HepG2 (cell line): Measurements from ENCODE around the gene ADM5. TPM values are rescaled to one million over a fixed set of nuclear protein-coding genes. Genes with fewer than 3 reads are reported as not detected.

Experiments used
- CBX5 ChIP-seq: sonication (generic); formaldehyde crosslinking; IDR thresholded peaks from 2 replicates; pipeline ENCODE4 v1.4.0; 2020; ENCODE audit warnings: missing genetic modification reagents, borderline replicate concordance
- EED ChIP-seq: sonication (generic); formaldehyde crosslinking; IDR thresholded peaks from 2 replicates; pipeline ENCODE4 v1.5.0; 2020; ENCODE audit warnings: mild to moderate bottlenecking, missing genetic modification reagents
- EP300 ChIP-seq, 3 experiments: sonication (generic) in 1 of 3; formaldehyde crosslinking in 1 of 3; IDR thresholded peaks; 2 replicates each; pipeline versions ENCODE4 v1.5.1 to v1.6.1; 2011 to 2020; ENCODE audit warnings: low read depth in 2 of 3, low read length in 2 of 3, borderline replicate concordance in 1 of 3, improper control_type of control experiment in 1 of 3, mild to moderate bottlenecking in 1 of 3, missing genetic modification reagents in 1 of 3, moderate library complexity in 1 of 3
- FOSL1 ChIP-seq: sonication (generic); formaldehyde crosslinking; IDR thresholded peaks from 2 replicates; pipeline ENCODE4 v1.9.0; 2021; ENCODE audit warnings: missing genetic modification reagents, borderline replicate concordance
- GPBP1L1 ChIP-seq: sonication (generic); formaldehyde crosslinking; IDR thresholded peaks from 2 replicates; pipeline ENCODE4 v1.5.0; 2020; ENCODE audit warnings: mild to moderate bottlenecking, missing genetic modification reagents
- JUND ChIP-seq: sonication (generic); formaldehyde crosslinking; IDR thresholded peaks from 2 replicates; pipeline ENCODE4 v1.8.0; 2022; ENCODE audit warnings: mild to moderate bottlenecking, missing genetic modification reagents
- MTF2 ChIP-seq: sonication (generic); formaldehyde crosslinking; IDR thresholded peaks from 2 replicates; pipeline ENCODE4 v1.5.0; 2020; ENCODE audit warnings: missing genetic modification reagents, borderline replicate concordance
- MZF1 ChIP-seq: sonication (generic); formaldehyde crosslinking; IDR thresholded peaks from 2 replicates; pipeline ENCODE4 v1.8.1; 2023; ENCODE audit warnings: mild to moderate bottlenecking, missing genetic modification reagents, borderline replicate concordance
- TRIM24 ChIP-seq: sonication (generic); formaldehyde crosslinking; IDR thresholded peaks from 2 replicates; pipeline ENCODE4 v1.8.0; 2022; ENCODE audit warnings: mild to moderate bottlenecking, missing genetic modification reagents
- ZBTB3 ChIP-seq: sonication (generic); formaldehyde crosslinking; IDR thresholded peaks from 2 replicates; pipeline ENCODE4 v1.4.0; 2020; ENCODE audit warnings: low read depth, mild to moderate bottlenecking, moderate library complexity, missing genetic modification reagents, borderline replicate concordance
- ZBTB38 ChIP-seq: sonication (generic); formaldehyde crosslinking; IDR thresholded peaks from 2 replicates; pipeline ENCODE4 v1.5.1; 2020; ENCODE audit warnings: mild to moderate bottlenecking, missing genetic modification reagents
- ZNF24 ChIP-seq: fragments of 450-650 bp; IDR thresholded peaks from 2 replicates; pipeline ENCODE4 v1.6.1; 2017; ENCODE audit warnings: antibody characterized with exemption, mild to moderate bottlenecking
- ZNF335 ChIP-seq: sonication (generic); formaldehyde crosslinking; IDR thresholded peaks from 2 replicates; pipeline ENCODE4 v1.4.0; 2020; ENCODE audit warnings: missing genetic modification reagents
- ZNF431 ChIP-seq: sonication (generic); formaldehyde crosslinking; IDR thresholded peaks from 2 replicates; pipeline ENCODE4 v1.9.0; 2022; ENCODE audit warnings: missing genetic modification reagents, low read depth, mild to moderate bottlenecking, borderline replicate concordance
- ZNF543 ChIP-seq: sonication (generic); formaldehyde crosslinking; IDR thresholded peaks from 2 replicates; pipeline ENCODE4 v1.4.0; 2020; ENCODE audit warnings: mild to moderate bottlenecking, missing genetic modification reagents
- ZNF580 ChIP-seq: IDR thresholded peaks from 2 replicates; pipeline ENCODE4 v1.6.1; 2016; ENCODE audit warnings: low read depth, borderline replicate concordance
- ZNF749 ChIP-seq: sonication (generic); formaldehyde crosslinking; IDR thresholded peaks from 2 replicates; pipeline ENCODE4 v1.8.0; 2022; ENCODE audit warnings: mild to moderate bottlenecking, missing genetic modification reagents, moderate library complexity, borderline replicate concordance
- ZNF850 ChIP-seq: sonication (generic); formaldehyde crosslinking; conservative IDR thresholded peaks from 2 replicates; pipeline ENCODE4 v1.9.0; 2021; ENCODE audit warnings: mild to moderate bottlenecking, missing genetic modification reagents
- ZNF878 ChIP-seq: sonication (generic); formaldehyde crosslinking; IDR thresholded peaks from 2 replicates; pipeline ENCODE4 v1.8.1; 2023; ENCODE audit warnings: mild to moderate bottlenecking, missing genetic modification reagents, moderate library complexity
- ZNF879 ChIP-seq: sonication (generic); formaldehyde crosslinking; IDR thresholded peaks from 2 replicates; pipeline ENCODE4 v1.8.1; 2023; ENCODE audit warnings: missing genetic modification reagents
- polyA plus RNA-seq, 8 experiments: library from polyadenylated mRNA; depleted of rRNA in 3 of 8; stranded (reverse) in 7 of 8; unstranded in 1 of 8; fragments of >200 nt; fragmentation: Illumina TruSeq in 4 of 8; extraction: Trizol in 4 of 8; gene quantifications; 2 replicates each; pipeline versions ENCODE4 v1.2.1 to v1.2.3, GENCODE V29; 2011 to 2016; ENCODE audit warnings: low read depth in 4 of 8, missing spikeins in 1 of 8, mixed read lengths in 1 of 8; ENCODE audit not compliant: insufficient read depth in 1 of 8
- total RNA-seq, 5 experiments: library from RNA; depleted of rRNA; stranded (reverse); fragments of >200 nt; fragmentation: Illumina TruSeq; extraction: Trizol; gene quantifications; 2 replicates each; pipeline ENCODE4 v1.2.3, GENCODE V29; 2016; ENCODE audit warnings: low read depth in 1 of 5
- TF ChIP-seq, protein P1 (sequence below): sonication (generic); formaldehyde crosslinking; IDR thresholded peaks from 2 replicates; pipeline ENCODE4 v1.5.0; 2020; ENCODE audit warnings: mild to moderate bottlenecking, missing genetic modification reagents, moderate library complexity
- TF ChIP-seq, protein P2 (sequence below): sonication (generic); IDR thresholded peaks from 2 replicates; pipeline ENCODE4 v1.6.1; 2016; ENCODE audit warnings: low read depth, borderline replicate concordance
- TF ChIP-seq, protein P3 (sequence below): sonication (generic); formaldehyde crosslinking; IDR thresholded peaks from 2 replicates; pipeline ENCODE4 v1.4.0; 2020; ENCODE audit warnings: missing genetic modification reagents

ADM5 gene
- total and polyA plus RNA-seq, 2 of the 13 experiments (the other 11 are each of a cell fraction or from before 2014, with no cell fraction given) = 2.7 to 4.1 TPM

- no peak; the same call in 1 of the 2 replicates for TF ChIP-seq ZNF335
- no peak for TF ChIP-seq ZNF431 (CRISPR knock-in tag)
- no peak for TF ChIP-seq MZF1 (CRISPR knock-in tag)
- 0 out of 2 replicates have a peak, but pooled peaks have one; percentile 70 for TF ChIP-seq ZNF879
- TF ChIP-seq ZBTB3 (CRISPR knock-in tag) = no peak
- TF ChIP-seq GPBP1L1 (CRISPR knock-in tag) = no peak
- no peak for TF ChIP-seq FOSL1 (CRISPR knock-in tag)
- no peak for TF ChIP-seq ZNF24
- TF ChIP-seq EED (CRISPR knock-in tag) = no peak
- TF ChIP-seq JUND = no peak
- TF ChIP-seq ZNF749 = no peak
- TF ChIP-seq, protein P1, sequence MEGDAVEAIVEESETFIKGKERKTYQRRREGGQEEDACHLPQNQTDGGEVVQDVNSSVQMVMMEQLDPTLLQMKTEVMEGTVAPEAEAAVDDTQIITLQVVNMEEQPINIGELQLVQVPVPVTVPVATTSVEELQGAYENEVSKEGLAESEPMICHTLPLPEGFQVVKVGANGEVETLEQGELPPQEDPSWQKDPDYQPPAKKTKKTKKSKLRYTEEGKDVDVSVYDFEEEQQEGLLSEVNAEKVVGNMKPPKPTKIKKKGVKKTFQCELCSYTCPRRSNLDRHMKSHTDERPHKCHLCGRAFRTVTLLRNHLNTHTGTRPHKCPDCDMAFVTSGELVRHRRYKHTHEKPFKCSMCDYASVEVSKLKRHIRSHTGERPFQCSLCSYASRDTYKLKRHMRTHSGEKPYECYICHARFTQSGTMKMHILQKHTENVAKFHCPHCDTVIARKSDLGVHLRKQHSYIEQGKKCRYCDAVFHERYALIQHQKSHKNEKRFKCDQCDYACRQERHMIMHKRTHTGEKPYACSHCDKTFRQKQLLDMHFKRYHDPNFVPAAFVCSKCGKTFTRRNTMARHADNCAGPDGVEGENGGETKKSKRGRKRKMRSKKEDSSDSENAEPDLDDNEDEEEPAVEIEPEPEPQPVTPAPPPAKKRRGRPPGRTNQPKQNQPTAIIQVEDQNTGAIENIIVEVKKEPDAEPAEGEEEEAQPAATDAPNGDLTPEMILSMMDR (CRISPR knock-in tag) = peak; percentile 44
- TF ChIP-seq ZNF543 (CRISPR knock-in tag) = no peak
- TF ChIP-seq, protein P2, sequence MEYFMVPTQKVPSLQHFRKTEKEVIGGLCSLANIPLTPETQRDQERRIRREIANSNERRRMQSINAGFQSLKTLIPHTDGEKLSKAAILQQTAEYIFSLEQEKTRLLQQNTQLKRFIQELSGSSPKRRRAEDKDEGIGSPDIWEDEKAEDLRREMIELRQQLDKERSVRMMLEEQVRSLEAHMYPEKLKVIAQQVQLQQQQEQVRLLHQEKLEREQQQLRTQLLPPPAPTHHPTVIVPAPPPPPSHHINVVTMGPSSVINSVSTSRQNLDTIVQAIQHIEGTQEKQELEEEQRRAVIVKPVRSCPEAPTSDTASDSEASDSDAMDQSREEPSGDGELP = peak; percentile 29; the same call in 1 of the 2 replicates
- TF ChIP-seq ZNF580 (CRISPR knock-in tag) = no peak; the same call in 1 of the 2 replicates
- no peak for TF ChIP-seq ZNF850 (CRISPR knock-in tag)
- TF ChIP-seq TRIM24 (CRISPR knock-in tag) = no peak
- 0 out of 2 replicates have a peak, but pooled peaks have one; percentile 42 for TF ChIP-seq CBX5 (CRISPR knock-in tag)
- no peak for TF ChIP-seq EP300 (IDR thresholded peaks at IDR 0.05; ENCODE audit: low read depth in 2 of 2, low read length in 2 of 2)
- no peak for TF ChIP-seq EP300 (CRISPR knock-in tag; IDR thresholded peaks at IDR 0.05; ENCODE audit: borderline replicate concordance)
- no peak for TF ChIP-seq ZBTB38
- no peak for TF ChIP-seq ZNF878
- TF ChIP-seq, protein P3, sequence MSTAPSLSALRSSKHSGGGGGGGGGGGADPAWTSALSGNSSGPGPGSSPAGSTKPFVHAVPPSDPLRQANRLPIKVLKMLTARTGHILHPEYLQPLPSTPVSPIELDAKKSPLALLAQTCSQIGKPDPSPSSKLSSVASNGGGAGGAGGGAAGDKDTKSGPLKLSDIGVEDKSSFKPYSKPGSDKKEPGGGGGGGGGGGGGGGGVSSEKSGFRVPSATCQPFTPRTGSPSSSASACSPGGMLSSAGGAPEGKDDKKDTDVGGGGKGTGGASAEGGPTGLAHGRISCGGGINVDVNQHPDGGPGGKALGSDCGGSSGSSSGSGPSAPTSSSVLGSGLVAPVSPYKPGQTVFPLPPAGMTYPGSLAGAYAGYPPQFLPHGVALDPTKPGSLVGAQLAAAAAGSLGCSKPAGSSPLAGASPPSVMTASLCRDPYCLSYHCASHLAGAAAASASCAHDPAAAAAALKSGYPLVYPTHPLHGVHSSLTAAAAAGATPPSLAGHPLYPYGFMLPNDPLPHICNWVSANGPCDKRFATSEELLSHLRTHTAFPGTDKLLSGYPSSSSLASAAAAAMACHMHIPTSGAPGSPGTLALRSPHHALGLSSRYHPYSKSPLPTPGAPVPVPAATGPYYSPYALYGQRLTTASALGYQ (CRISPR knock-in tag) = no peak
- 0 out of 2 replicates have a peak, but pooled peaks have one; percentile 54 for TF ChIP-seq MTF2 (CRISPR knock-in tag)
Measured at GRCh38 chr19:49664171-49665035, 25.0 kb upstream of the ADM5 start (continued).
